ENCODE results near the gene ERGIC1. TPM values are rescaled to one million over a fixed set of nuclear protein-coding genes. Genes with fewer than 3 reads are reported as not detected.

Gene ERGIC1
- total RNA-seq, 1 donor from 2014 or later: 105 TPM

DNA sequence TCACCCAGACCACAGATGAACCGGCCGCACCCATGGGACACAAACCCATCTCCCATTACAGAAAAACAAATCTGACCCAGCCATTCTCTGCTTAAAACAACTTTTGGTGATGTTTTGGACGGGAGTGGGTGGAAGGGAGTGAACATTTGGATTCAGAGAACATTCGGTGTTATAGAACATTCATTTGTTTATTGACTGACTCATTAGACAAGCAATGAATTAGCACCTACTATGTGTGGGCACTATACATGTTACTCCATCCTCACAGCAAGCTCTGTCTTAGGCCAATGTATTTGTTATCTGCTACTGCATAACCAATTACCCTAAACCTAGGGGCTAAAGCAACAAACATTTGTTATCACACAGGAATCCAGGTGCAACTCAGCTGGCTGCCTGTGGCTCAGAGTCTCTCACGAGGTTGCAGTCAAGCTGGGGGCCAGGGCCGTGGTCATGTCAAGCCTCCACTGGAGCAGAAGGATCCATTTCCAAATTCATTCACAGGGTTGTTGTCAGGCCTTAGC lies 5.1 kb upstream of the ERGIC1 start:
- FAIRE-seq: no peak
- TF ChIP-seq, protein P1, sequence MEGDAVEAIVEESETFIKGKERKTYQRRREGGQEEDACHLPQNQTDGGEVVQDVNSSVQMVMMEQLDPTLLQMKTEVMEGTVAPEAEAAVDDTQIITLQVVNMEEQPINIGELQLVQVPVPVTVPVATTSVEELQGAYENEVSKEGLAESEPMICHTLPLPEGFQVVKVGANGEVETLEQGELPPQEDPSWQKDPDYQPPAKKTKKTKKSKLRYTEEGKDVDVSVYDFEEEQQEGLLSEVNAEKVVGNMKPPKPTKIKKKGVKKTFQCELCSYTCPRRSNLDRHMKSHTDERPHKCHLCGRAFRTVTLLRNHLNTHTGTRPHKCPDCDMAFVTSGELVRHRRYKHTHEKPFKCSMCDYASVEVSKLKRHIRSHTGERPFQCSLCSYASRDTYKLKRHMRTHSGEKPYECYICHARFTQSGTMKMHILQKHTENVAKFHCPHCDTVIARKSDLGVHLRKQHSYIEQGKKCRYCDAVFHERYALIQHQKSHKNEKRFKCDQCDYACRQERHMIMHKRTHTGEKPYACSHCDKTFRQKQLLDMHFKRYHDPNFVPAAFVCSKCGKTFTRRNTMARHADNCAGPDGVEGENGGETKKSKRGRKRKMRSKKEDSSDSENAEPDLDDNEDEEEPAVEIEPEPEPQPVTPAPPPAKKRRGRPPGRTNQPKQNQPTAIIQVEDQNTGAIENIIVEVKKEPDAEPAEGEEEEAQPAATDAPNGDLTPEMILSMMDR (IDR thresholded peaks at IDR 0.05; ENCODE audit: insufficient read depth, low read length, severe bottlenecking): no peak
- peak; percentile 92 for DNase-seq (ENCODE audit: low read depth)
- H3K27me3 ChIP-seq (ENCODE audit: control insufficient read depth, insufficient read depth, low read length): no peaks in the 10 kb centered on the region
- no peaks in the 10 kb centered on the region for H3K36me3 ChIP-seq (ENCODE audit: control insufficient read depth, insufficient read depth, low read length)
- H3K4me3 ChIP-seq (ENCODE audit: low read depth, low read length): no peak overlapping the region

DNA sequence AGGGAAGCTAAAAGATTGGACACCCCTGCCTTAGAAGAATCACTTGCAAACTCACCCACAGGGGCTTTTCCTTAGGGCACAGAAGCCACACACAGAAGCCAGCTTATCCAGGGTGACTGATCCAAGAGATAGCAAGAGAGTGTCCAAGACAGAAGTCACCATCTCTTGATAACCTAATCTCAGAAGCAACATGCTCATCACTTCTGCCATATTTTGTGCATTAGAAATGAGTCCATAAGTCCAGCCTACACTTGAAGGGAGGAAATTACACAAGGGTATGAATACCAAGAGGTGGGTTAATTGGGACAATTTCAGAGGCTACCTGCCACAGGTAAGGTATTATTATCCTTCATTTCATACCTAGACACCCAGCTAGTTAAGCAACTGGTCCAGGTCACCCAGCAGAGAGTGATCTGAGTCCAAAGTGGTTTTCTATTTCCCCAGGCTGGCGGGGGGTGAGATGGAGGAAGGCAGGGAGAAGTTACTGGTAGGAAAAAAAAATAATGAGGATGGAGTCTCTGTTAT lies 3.7 kb upstream of the ERGIC1 start:
- Histone ChIP-seq H3K27me3 (ENCODE audit: control insufficient read depth, insufficient read depth, low read length) (no peaks in the 10 kb centered on the region), H3K4me3 (ENCODE audit: low read depth, low read length) (no peak overlapping the region), H3K36me3 (ENCODE audit: control insufficient read depth, insufficient read depth, low read length) (no peaks in the 10 kb centered on the region)
- TF ChIP-seq, protein P1 (IDR thresholded peaks at IDR 0.05; ENCODE audit: insufficient read depth, low read length, severe bottlenecking): no peak
- DNase-seq (ENCODE audit: low read depth) (peak; percentile 37), FAIRE-seq (no peak)

DNA sequence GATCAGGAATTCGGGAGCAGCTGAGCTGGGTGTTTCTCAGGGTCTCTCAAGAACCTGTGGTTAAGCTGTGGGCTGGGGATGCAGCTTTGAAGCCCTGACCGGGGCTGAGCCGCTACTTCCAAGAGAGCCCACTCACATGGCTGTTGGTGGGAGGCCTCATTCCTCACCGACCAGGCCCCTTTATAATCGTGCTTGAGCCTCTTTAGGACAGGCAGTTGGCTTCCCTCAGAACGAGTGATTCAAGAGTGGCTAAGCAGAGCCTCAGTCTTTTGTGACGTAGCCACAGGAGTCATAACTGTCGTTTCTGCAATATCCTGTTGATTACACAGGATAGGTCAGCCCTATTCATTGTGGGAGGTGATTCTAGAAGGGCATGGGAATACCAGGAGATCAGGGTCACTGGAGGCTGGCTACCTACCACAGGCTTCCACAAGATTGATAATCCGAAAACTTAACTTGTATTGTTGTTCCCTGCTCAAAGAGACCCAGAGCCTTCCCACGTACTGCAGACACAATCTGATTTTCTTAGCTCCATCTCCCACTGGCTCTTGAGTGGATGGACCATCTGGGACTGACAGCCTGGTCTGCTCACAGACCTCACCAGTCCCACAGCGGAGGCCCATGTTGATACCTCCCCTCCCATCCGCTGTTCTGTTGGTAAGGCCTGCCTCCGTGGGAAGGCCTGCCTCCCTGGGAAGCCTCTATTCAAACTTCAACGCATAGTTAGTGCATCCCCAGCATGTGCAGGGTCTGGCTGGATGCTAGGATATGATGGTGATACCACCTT lies 3.0 kb upstream of the ERGIC1 start:
- DNase-seq (ENCODE audit: low read depth) (peak; percentile 97), FAIRE-seq (no peak)
- TF ChIP-seq, protein P1 (IDR thresholded peaks at IDR 0.05; ENCODE audit: insufficient read depth, low read length, severe bottlenecking): no peak
- H3K27me3 ChIP-seq (ENCODE audit: control insufficient read depth, insufficient read depth, low read length): no peaks in the 10 kb centered on the region
- no peaks in the 10 kb centered on the region for H3K36me3 ChIP-seq (ENCODE audit: control insufficient read depth, insufficient read depth, low read length)
- H3K4me3 ChIP-seq (ENCODE audit: low read depth, low read length): no peak overlapping the region

DNA sequence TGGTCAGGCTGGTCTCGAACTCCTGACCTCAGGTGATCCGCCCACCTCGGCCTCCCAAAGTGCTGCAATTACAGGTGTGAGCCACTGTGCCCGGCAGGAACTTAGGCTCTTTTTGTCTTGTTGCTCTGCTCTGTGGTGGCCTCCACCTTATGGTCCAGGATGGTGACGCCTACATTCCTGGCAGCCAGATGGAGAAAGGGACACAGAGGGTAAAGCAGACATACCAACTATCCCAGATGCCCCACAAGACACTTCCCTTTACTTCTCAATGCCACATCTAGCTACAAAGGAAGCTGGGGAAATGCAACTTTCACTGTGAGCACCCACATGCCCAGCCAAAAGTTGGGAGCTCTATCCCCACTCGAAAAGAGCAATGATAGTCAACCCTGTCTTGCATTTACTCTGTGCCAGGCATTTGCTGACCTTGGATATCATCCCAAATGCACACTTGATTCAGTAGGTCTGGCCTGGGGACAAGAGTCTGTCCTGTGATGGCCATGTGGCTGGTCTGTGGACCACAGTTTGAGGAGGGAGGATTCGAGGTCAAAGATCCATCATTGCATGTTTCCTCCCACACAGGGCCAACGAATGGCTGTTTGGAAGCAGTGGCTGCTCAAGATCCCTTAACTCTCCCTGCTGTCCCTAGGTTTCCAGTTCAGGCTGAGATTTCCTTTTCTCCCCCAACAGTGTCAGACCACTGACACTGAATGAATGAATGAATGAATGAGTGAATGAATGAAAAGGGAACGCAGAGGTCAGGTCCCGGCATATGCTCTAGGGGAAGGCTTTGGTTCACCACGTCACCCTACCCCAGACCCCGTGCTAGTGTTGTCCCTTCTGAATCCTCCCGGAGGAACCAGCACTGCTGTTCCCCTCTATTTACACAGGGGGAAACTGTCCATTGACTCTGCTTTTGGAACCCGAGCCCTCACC lies 1.4 kb upstream of the ERGIC1 start:
- H3K27me3 ChIP-seq (ENCODE audit: control insufficient read depth, insufficient read depth, low read length): no peaks in the 10 kb centered on the region
- no peak overlapping the region for H3K4me3 ChIP-seq (ENCODE audit: low read depth, low read length)
- no peak for DNase-seq (ENCODE audit: low read depth)
- TF ChIP-seq, protein P1 (IDR thresholded peaks at IDR 0.05; ENCODE audit: insufficient read depth, low read length, severe bottlenecking): no peak
- no peak for FAIRE-seq
- H3K36me3 ChIP-seq (ENCODE audit: control insufficient read depth, insufficient read depth, low read length): peaks cover 2% of the 10 kb centered on the region

DNA sequence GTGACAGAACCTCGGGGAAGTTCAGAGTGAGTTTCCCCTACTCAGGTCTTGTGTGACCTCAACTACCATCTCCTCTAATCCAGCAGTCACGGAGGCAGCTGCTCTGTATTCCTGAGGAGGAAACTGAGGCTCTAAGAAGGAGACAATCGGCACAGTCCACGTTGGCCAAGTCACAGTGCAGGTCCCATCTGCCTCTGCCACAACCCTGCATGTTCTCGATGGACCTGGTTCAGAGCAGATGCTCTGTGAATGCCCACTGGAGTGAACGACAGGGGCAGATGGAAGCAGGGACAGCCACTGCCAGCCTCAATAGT lies 722 bp upstream of the ERGIC1 start:
- H3K36me3 ChIP-seq (ENCODE audit: control insufficient read depth, insufficient read depth, low read length): peaks cover 5% of the 10 kb centered on the region
- TF ChIP-seq, protein P1 (IDR thresholded peaks at IDR 0.05; ENCODE audit: insufficient read depth, low read length, severe bottlenecking): no peak
- H3K27me3 ChIP-seq (ENCODE audit: control insufficient read depth, insufficient read depth, low read length): no peaks in the 10 kb centered on the region
- no peak overlapping the region for H3K4me3 ChIP-seq (ENCODE audit: low read depth, low read length)
- FAIRE-seq: no peak
- DNase-seq (ENCODE audit: low read depth): no peak

All from bronchial epithelial cell (primary cell).